Hematopoietic multipotent progenitor cell treated with erythropoietin and hydrocortisone succinate and interleukin-3 and kit ligand, for 15 days (in vitro differentiated cells): Measurements from ENCODE around the gene EHD4.
A peak's percentile ranks its signal among the peaks of the same experiment; 100 is the strongest.

Experiments used
- DNase-seq: peaks from one replicate; pipeline ENCODE4 v3.0.0-alpha.2; 2015; ENCODE audit warnings: low spot score

Gene EHD4

GRCh38 chr15:41919954-41920538, 52.3 kb downstream of the EHD4 start:
- no peak for DNase-seq

DNA sequence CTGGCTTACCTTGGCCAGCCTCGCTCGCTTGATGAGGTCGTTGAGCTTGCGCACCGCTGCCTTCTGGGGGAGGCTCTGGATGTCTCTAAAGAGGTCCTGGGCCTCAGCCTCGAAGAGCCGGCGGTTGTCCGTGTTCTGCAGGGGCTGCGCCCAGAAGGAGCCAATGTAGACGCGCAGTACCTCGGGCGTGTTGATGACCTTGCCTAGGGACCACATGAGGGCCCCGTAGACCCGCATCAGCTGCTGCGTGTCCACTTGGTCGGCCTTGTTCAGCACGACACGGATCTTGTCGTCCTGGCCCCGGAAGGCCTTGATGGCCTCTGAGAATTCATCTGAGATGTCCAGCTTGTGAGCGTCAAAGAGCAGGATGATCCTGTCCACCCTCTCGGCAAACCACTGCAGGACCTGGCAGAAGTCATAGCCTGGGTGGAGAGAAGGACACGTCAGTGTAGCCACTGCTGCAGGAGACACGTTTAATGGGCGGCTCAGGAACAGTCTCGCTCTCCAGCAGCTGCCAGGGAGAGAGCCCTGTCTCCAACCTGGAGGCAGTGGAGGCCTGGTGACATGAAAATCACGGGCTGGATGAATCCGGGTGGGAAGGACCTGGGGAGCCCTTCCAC, 53.0 kb downstream of the EHD4 start:
- no peak for DNase-seq

GRCh38 chr15:41918506-41919126, 53.7 kb downstream of the EHD4 start:
- no peak for DNase-seq

DNA sequence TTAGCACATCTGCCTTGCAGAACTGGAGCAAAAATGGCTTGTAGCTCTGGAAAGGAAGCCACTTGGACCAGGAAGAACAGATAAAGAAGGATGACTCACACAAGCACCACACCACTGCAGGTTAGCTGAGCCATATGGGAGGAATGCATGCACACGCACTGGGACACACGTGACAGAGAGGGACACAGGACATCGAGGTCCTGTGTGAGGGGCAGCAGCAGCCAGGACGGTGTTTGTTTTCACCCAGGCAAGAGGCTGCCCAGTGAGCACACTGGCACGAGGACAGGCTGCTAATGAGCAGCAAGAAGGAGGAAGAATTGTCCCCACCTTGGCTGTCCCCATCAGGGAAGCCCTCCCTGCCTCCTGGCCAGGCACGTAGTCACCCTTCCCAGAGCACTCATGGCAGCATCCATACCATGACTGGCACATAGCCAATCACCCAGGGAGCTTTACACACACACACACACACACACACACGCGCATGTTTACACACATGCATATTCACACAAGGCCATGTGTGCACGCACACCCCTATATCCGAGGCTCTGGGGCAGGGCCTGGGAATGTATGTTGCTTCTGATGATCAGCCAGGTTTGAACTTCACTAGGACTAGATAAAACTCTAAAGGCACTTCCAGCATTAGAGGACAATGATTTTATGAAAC, 54.5 kb downstream of the EHD4 start:
- DNase-seq, result no peak

DNA sequence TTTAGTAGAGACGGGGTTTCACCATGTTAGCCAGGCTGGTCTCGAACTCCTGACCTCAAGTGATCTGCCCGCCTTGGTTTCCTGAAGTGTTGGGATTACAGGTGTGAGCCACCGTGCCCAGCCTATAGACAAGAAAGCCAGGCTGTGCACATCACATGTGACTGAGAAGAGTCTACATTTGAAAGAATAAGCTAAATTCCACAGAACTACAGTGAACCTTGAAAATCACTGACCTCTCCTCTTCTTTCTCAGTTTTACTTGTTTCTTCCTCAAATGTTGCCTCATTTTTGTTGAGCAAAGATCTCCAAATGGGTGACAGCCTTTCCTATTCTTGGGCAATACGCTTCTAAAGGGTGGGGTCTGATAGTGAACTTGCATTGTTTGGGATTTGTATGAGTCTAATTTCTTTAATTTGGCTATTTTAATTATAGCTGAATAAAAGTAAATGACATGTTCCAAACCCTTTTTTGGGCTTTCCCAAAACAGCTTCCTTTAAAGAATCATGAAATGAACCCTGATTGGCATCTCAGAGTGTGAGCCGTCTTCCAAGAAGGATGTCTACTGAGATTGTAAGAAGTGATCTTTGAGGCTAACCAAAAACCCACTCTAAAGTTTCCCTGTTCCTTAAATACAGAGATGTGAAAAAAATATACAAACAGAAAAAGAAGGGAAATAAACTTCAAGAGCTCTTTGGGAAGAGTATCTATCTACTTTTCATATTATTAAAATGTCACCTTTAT, 56.9 kb downstream of the EHD4 start:
- no peak for DNase-seq

GRCh38 chr15:41914411-41914810, 57.9 kb downstream of the EHD4 start:
- DNase-seq, result no peak

DNA sequence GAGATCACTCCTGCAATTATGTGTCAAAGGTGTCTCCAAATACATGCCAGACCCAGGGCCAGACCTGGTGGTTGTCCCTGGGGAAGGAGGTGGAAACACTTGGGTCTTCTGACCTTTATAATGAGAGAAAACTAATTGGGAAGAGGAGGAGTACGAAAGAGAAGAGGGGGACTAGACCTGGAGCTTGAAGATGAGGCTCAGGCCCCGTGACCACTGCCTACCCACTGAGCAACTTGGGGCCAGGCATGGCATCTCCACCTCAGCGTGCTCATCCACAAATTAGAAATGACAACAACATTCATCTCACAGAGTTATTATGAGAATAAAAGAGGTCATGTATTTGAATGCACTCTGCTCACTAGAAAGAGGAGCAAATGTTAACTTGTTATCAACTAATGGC, 59.1 kb downstream of the EHD4 start:
- DNase-seq, result no peak

- DNase-seq, result no peak
Measured at GRCh38 chr15:41911691-41912345, 60.5 kb downstream of the EHD4 start.

DNA sequence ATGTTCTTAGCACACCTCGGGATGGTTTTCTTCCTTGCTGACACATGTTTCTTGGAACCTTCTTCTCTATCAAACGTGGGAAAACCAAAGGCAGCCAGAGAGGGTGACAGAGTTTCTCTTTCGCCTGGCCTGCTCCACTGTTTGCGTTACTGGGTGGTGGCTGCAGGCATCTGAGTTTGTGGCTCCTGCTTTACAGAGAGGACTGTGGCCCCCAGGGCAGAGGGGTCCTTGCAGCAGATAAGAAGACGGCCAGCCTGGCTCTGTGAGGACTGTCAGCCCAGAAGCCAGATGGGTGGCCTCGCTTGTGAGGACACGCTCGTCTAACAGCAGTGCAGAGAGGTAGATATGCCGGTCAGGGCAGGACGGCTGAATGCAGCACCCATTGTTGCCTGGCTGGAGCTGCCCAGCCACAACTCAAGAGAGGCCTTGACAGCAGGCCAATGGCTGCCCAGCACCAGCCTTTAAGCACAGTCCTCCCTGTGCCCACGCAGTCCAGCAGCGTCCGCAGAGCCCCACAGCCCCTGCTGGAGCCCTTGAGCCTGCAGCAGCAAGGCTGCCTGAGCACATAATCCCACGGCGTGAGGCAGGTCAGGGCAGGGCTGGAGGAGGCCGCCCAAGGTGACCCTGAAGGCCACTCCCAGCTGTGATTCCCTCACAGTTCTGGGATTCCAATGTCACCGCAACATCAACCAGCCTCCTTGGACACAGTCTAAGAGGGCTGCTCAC, 63.5 kb downstream of the EHD4 start:
- DNase-seq, result no peak

DNA sequence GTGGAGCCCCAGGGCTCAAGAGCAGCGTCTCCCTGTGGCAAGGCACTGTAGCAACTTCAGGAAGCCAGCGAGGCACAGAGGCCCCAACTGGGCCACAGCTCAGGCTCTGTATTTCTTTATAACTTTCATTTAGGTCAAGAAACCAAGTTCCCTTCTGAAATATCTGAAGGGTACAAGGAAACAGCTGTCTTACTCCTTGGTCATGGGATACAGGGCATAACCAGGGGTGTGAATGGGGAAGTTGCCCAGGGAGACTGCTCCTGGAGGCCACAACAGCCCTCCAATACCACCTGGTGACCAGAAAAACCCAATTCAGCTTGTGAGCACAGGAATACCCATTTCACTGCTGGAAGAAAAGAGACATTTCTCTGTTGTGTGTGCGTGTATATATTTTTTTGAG, 65.2 kb downstream of the EHD4 start:
- no peak for DNase-seq

DNA sequence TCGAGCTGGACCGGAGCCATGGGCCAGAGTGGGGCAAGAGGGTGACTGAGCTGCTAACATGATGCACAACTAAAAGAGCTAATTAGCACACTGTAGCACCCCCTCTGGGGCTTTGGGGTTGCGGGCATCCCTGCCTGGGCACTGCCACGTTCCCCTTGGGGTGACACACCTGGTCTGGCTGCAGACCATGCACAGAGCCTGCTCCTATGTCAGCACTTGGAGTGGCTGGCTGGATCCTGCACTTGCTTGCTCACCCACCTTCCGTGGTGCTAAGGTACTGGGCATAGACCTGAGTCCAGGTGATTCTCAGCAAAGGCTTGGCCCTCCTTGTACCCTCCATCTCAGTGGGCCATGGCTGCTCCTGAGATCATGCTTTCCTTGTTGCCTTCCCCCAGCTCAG, 65.7 kb downstream of the EHD4 start:
- DNase-seq, result no peak

DNA sequence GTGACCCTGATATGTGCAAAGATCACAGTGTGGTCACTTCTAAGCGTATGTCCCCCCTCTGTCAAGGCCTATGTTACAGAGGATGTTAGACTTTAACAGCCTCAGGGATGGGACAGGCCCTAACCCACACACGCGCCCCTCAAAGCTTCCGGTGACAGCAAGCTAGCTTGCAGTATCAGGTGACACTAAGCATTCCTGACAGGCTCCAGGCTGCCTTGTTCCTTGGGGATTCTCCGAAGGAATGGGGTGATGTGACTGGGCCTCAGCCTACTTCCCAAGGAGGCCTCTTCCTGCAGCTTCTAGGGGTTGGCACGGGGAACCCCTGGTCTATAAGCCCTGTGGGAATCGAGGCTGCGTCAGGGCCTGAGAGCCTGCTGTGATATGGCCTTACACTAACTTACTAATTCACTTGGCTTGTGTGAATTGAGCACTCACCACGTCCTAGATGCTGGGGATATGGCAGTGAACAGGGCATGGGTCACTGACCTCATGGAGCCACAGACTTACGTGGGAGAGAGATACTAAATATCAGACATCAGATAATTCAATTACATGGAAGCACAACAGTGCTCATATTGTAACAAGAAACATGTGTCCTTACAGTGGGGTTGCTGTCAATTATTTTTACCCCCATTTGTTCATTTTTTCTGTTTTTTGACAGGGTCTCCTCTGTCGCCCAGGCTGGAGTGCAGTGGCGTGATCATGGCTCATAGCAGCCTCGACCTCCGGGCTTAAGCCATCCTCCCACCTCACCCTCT, 67.1 kb downstream of the EHD4 start:
- DNase-seq, result no peak

GRCh38 chr15:41904541-41905005, 67.8 kb downstream of the EHD4 start:
- DNase-seq, result peak; percentile 58

- no peak for DNase-seq
Measured at GRCh38 chr15:41903782-41904181, 68.6 kb downstream of the EHD4 start.

DNA sequence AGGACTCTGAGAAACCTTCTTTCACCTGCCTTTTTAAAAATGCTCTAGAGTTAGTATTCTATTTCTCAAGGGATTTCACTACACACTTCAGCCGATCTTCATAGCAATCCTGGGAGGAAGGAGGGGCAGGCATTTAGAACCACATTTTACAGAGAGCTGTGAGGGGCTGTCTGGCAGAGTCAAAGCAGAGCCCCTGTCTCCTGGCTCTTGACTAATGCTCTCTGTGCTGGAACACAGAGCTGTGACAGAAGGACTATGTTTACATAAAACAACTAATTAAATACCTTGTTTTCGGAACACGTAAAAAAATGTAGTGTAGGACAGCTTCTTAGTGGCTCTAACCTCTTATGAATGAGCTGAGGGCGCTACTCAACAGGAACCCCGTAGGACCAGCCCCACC, 70.9 kb downstream of the EHD4 start:
- DNase-seq, result no peak

DNA sequence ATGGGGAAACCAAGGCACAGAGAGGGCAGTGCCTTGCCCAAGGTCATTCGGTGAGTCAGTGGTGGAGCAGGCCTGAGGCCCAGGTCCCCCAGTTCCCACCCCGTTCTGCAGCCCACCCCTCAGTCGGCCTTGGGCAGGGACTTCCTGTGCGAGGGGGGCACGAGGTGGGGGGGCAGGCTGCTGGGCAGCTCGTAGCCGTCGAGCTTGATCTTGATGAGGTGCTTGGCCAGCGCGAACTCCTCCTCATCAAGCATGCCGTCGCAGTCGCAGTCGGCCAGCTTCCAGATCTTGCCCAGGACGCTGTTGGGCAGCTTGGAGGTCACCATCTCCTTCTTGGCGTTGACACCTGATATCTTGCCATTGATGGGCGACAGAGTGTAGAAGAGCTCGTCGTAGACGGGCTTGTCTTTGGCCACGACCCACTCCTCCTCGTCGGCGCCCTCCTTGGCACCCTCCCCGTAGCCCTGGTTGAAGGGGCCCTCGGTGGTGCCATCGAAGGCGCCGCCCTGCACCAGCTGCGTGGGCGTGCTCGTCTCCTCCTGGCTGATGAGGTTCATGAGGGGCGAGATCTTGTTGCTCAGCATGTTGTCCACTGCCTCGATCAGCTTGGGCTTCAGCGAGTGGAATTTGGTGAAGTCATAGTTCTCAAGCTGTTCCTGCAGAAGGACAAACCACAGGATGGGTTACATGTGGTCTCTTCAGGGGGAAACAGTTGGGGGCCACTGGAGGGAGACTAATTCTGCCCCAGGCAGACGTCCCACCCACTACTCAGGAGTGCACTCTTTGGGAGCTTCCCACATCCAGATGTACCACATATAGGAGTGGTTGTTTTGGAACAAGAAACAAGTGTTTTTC, 71.6 kb downstream of the EHD4 start:
- no peak for DNase-seq

- no peak for DNase-seq
Measured at GRCh38 chr15:41899854-41900442, 72.4 kb downstream of the EHD4 start.

DNA sequence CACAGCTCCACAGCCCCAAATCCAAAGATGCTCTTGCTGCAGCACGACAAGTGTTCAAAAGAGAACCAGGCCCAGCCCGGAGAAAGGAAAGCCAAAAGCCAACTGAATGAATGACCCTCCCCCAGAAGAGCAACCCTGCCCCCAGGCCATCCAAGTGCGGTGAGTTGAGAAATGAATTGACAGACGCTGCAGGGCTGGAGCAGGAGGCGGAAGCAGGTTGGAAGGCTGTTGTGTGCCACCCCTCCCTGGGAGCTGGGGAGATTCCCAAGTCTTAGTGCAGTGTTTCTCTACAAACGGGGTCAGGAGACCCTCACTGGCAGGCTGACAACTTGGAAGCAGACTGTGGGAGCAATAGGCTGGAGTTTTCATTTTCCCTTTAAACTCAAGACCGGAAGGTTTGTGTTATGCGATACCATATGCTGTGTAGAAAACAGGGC, 75.0 kb downstream of the EHD4 start:
- no peak for DNase-seq

- no peak for DNase-seq
Measured at GRCh38 chr15:41896566-41896965, 75.8 kb downstream of the EHD4 start.
